WTC11 (cell line): ENCODE measurements around the gene SPTB. TPM values are rescaled to one million over a fixed set of nuclear protein-coding genes. Genes with fewer than 3 reads are reported as not detected.

Experiments used
- ATAC-seq: fragments of 200-7000 bp; cut with Tn5 transposase; 2 replicates; pipeline ENCODE4 v1.10.0; 2021; ENCODE audit warnings: mild to moderate bottlenecking, moderate library complexity
- CTCF ChIA-PET: fragments of 300-600 bp; sonication (Branson Sonifier 250); formaldehyde crosslinking; loops from one replicate; lab custom pipeline; 2021; ENCODE audit warnings: antibody characterized with exemption; lab: Charles Lee
- POLR2A ChIA-PET: fragments of 350-600 bp; sonication (Branson Sonifier 250); formaldehyde crosslinking; loops from one replicate; lab custom pipeline; 2021; ENCODE audit warnings: antibody characterized with exemption; lab: Charles Lee
- DNase-seq: peaks from one replicate; pipeline ENCODE4 v3.0.0; 2021; ENCODE audit warnings: low spot score
- H3K27ac Mint-ChIP-seq: 2 replicates; pipeline ENCODE4 v1.8.0; 2021; ENCODE audit warnings: mixed read lengths
- H3K27me3 Mint-ChIP-seq: 2 replicates; pipeline ENCODE4 v1.8.0; 2021; ENCODE audit warnings: low read depth, mild to moderate bottlenecking, moderate library complexity, mixed read lengths
- H3K36me3 Mint-ChIP-seq: 2 replicates; pipeline ENCODE4 v1.8.0; 2021; ENCODE audit warnings: mixed read lengths
- H3K4me1 Mint-ChIP-seq: 2 replicates; pipeline ENCODE4 v1.8.0; 2022; ENCODE audit warnings: mixed read lengths
- H3K4me3 Mint-ChIP-seq: 2 replicates; pipeline ENCODE4 v1.8.0; 2021; ENCODE audit warnings: mild to moderate bottlenecking, moderate library complexity, mixed read lengths
- H3K9me3 Mint-ChIP-seq: 2 replicates; pipeline ENCODE4 v1.8.0; 2021; ENCODE audit warnings: mixed read lengths
- ATF1 ChIP-seq: sonication (generic); formaldehyde crosslinking; IDR thresholded peaks from 2 replicates; pipeline ENCODE4 v1.8.1; 2023; ENCODE audit warnings: mild to moderate bottlenecking, moderate library complexity, missing genetic modification reagents
- ATF3 ChIP-seq: sonication (generic); formaldehyde crosslinking; conservative IDR thresholded peaks from 2 replicates; pipeline ENCODE4 v1.8.1; 2022; ENCODE audit warnings: mild to moderate bottlenecking, missing genetic modification reagents
- CREB1 ChIP-seq: sonication (generic); formaldehyde crosslinking; IDR thresholded peaks from 2 replicates; pipeline ENCODE4 v1.8.0; 2023; ENCODE audit warnings: mild to moderate bottlenecking, missing genetic modification reagents
- CREM ChIP-seq: sonication (generic); formaldehyde crosslinking; IDR thresholded peaks from 2 replicates; pipeline ENCODE4 v1.8.1; 2022; ENCODE audit warnings: mild to moderate bottlenecking, missing genetic modification reagents, moderate library complexity
- ESRRA ChIP-seq: sonication (generic); formaldehyde crosslinking; IDR thresholded peaks from 2 replicates; pipeline ENCODE4 v1.8.1; 2022; ENCODE audit warnings: mild to moderate bottlenecking, missing genetic modification reagents, borderline replicate concordance
- FOXK1 ChIP-seq: sonication (generic); formaldehyde crosslinking; IDR thresholded peaks from 2 replicates; pipeline ENCODE4 v1.8.0; 2022; ENCODE audit warnings: mild to moderate bottlenecking, moderate library complexity, missing genetic modification reagents
- JAZF1 ChIP-seq: fragments of 250-450 bp; sonication (Bioruptor Pico); IDR thresholded peaks from 2 replicates; pipeline ENCODE4 v1.9.0; 2021; ENCODE audit warnings: moderate library complexity, mild to moderate bottlenecking, inconsistent platforms
- JUN ChIP-seq: sonication (generic); formaldehyde crosslinking; IDR thresholded peaks from 2 replicates; pipeline ENCODE4 v1.8.0; 2023; ENCODE audit warnings: mild to moderate bottlenecking, missing genetic modification reagents
- MLX ChIP-seq: sonication (generic); formaldehyde crosslinking; IDR thresholded peaks from 2 replicates; pipeline ENCODE4 v1.8.1; 2023; ENCODE audit warnings: mild to moderate bottlenecking, missing genetic modification reagents, moderate library complexity
- MXD4 ChIP-seq: fragments of 250-450 bp; sonication (Bioruptor Pico); IDR thresholded peaks from 2 replicates; pipeline ENCODE4 v1.8.0; 2021; ENCODE audit warnings: mild to moderate bottlenecking, moderate library complexity, borderline replicate concordance
- MYBL2 ChIP-seq: sonication (generic); formaldehyde crosslinking; IDR thresholded peaks from 2 replicates; pipeline ENCODE4 v1.8.1; 2023; ENCODE audit warnings: mild to moderate bottlenecking, moderate library complexity, missing genetic modification reagents
- NR1H2 ChIP-seq: sonication (generic); formaldehyde crosslinking; IDR thresholded peaks from 2 replicates; pipeline ENCODE4 v1.9.0; 2021; ENCODE audit warnings: mild to moderate bottlenecking, moderate library complexity, missing genetic modification reagents
- SMAD3 ChIP-seq: sonication (generic); formaldehyde crosslinking; IDR thresholded peaks from 2 replicates; pipeline ENCODE4 v1.8.0; 2022; ENCODE audit warnings: missing genetic modification reagents, mild to moderate bottlenecking, borderline replicate concordance
- SOX15 ChIP-seq: fragments of 250-450 bp; sonication (Bioruptor Pico); IDR thresholded peaks from 2 replicates; pipeline ENCODE4 v1.9.0; 2021; ENCODE audit warnings: mild to moderate bottlenecking
- USF1 ChIP-seq: sonication (generic); formaldehyde crosslinking; IDR thresholded peaks from 2 replicates; pipeline ENCODE4 v1.8.0; 2022; ENCODE audit warnings: mild to moderate bottlenecking, missing genetic modification reagents
- ZNF121 ChIP-seq: sonication (generic); formaldehyde crosslinking; IDR thresholded peaks from 2 replicates; pipeline ENCODE4 v1.8.0; 2023; ENCODE audit warnings: missing genetic modification reagents
- ZNF138 ChIP-seq: sonication (generic); formaldehyde crosslinking; conservative IDR thresholded peaks from 2 replicates; pipeline ENCODE4 v1.8.1; 2022; ENCODE audit warnings: mild to moderate bottlenecking, moderate library complexity, missing genetic modification reagents
- ZNF219 ChIP-seq: sonication (generic); formaldehyde crosslinking; IDR thresholded peaks from 2 replicates; pipeline ENCODE4 v1.8.0; 2023; ENCODE audit warnings: missing genetic modification reagents, mild to moderate bottlenecking, borderline replicate concordance
- ZNF317 ChIP-seq: sonication (generic); formaldehyde crosslinking; IDR thresholded peaks from 2 replicates; pipeline ENCODE4 v1.8.1; 2023; ENCODE audit warnings: low read depth, mild to moderate bottlenecking, moderate library complexity, missing genetic modification reagents, borderline replicate concordance
- total RNA-seq: library from RNA; stranded (reverse); gene quantifications from 3 replicates; pipeline ENCODE4 v1.2.3, GENCODE V29; 2021
- TF ChIP-seq, protein P1 (sequence below): sonication (generic); formaldehyde crosslinking; IDR thresholded peaks from 2 replicates; pipeline ENCODE4 v1.8.0; 2023; ENCODE audit warnings: missing genetic modification reagents
- TF ChIP-seq, protein P2 (sequence below): sonication (generic); formaldehyde crosslinking; conservative IDR thresholded peaks from 2 replicates; pipeline ENCODE4 v1.8.1; 2023; ENCODE audit warnings: mild to moderate bottlenecking, low read depth, missing genetic modification reagents, moderate library complexity
- TF ChIP-seq, protein P3 (sequence below): sonication (generic); formaldehyde crosslinking; IDR thresholded peaks from 2 replicates; pipeline ENCODE4 v1.8.1; 2022; ENCODE audit warnings: mild to moderate bottlenecking, missing genetic modification reagents, moderate library complexity, borderline replicate concordance
- TF ChIP-seq, protein P4 (sequence below): sonication (generic); formaldehyde crosslinking; IDR thresholded peaks from 2 replicates; pipeline ENCODE4 v1.8.1; 2022; ENCODE audit warnings: missing genetic modification reagents, borderline replicate concordance
- TF ChIP-seq, protein P5 (sequence below): sonication (generic); formaldehyde crosslinking; IDR thresholded peaks from 2 replicates; pipeline ENCODE4 v1.8.1; 2023; ENCODE audit warnings: mild to moderate bottlenecking, missing genetic modification reagents, moderate library complexity

Gene SPTB
- total RNA-seq, 1 experiment from 2014 or later, result 3.2 TPM

GRCh38 chr14:64761441-64762043 is 118.2 kb downstream of the SPTB start:
- ATAC-seq, result no peak
- CTCF ChIA-PET, result interaction anchor here (0.9 to 2.1 kb wide), 18 partner anchors 9 to 150 kb away, joined by 3 to 13 read pairs (median 4); no protein-coding TSS in a partner anchor
- Mint-ChIP-seq H3K27me3 (peaks cover 20% of the 10 kb centered on the region), H3K9me3 (peaks cover 2% of the 10 kb centered on the region), H3K27ac (no peak overlapping the region; the same call in 1 of the 2 replicates), H3K4me1 (peaks cover 55% of the 10 kb centered on the region), H3K4me3 (no peak overlapping the region), H3K36me3 (no peaks in the 10 kb centered on the region)
- POLR2A ChIA-PET, result no interaction called here
- DNase-seq, result no peak
- TF ChIP-seq ESRRA (CRISPR knock-in tag) (no peak), CREB1 (CRISPR knock-in tag) (no peak), MXD4 (no peak), CREM (no peak), JAZF1 (CRISPR knock-in tag) (no peak), MYBL2 (no peak), FOXK1 (CRISPR knock-in tag) (no peak), ZNF121 (CRISPR knock-in tag) (no peak), ATF3 (CRISPR knock-in tag) (no peak), SMAD3 (CRISPR knock-in tag) (no peak), JUN (no peak)
- TF ChIP-seq, protein P1, sequence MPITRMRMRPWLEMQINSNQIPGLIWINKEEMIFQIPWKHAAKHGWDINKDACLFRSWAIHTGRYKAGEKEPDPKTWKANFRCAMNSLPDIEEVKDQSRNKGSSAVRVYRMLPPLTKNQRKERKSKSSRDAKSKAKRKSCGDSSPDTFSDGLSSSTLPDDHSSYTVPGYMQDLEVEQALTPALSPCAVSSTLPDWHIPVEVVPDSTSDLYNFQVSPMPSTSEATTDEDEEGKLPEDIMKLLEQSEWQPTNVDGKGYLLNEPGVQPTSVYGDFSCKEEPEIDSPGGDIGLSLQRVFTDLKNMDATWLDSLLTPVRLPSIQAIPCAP (CRISPR knock-in tag), result no peak
- TF ChIP-seq, protein P2, sequence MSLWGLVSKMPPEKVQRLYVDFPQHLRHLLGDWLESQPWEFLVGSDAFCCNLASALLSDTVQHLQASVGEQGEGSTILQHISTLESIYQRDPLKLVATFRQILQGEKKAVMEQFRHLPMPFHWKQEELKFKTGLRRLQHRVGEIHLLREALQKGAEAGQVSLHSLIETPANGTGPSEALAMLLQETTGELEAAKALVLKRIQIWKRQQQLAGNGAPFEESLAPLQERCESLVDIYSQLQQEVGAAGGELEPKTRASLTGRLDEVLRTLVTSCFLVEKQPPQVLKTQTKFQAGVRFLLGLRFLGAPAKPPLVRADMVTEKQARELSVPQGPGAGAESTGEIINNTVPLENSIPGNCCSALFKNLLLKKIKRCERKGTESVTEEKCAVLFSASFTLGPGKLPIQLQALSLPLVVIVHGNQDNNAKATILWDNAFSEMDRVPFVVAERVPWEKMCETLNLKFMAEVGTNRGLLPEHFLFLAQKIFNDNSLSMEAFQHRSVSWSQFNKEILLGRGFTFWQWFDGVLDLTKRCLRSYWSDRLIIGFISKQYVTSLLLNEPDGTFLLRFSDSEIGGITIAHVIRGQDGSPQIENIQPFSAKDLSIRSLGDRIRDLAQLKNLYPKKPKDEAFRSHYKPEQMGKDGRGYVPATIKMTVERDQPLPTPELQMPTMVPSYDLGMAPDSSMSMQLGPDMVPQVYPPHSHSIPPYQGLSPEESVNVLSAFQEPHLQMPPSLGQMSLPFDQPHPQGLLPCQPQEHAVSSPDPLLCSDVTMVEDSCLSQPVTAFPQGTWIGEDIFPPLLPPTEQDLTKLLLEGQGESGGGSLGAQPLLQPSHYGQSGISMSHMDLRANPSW (CRISPR knock-in tag), result no peak
- TF ChIP-seq, protein P3, sequence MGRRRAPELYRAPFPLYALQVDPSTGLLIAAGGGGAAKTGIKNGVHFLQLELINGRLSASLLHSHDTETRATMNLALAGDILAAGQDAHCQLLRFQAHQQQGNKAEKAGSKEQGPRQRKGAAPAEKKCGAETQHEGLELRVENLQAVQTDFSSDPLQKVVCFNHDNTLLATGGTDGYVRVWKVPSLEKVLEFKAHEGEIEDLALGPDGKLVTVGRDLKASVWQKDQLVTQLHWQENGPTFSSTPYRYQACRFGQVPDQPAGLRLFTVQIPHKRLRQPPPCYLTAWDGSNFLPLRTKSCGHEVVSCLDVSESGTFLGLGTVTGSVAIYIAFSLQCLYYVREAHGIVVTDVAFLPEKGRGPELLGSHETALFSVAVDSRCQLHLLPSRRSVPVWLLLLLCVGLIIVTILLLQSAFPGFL (CRISPR knock-in tag), result no peak

DNA sequence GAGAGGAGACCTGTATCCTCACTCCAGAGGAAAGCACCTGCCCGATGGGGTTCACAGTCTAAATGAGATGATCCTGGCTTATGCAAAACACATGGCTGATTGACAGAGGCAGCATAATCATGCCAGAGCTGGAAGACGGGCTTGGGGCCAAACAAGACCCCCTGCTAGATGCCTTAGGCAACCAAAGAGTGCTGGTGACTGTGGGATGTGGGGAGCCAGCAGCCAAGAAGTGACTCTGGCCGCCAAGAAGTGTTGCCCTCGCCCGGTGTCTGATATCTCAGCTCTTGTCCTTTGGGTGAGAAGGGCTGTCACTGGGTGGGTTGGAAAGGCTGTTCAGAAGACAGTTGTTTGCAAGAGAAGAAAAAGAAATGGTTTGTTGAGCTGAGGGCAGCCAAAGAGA is 118.8 kb downstream of the SPTB start:
- peaks cover 24% of the 10 kb centered on the region for H3K27me3 Mint-ChIP-seq
- H3K9me3 Mint-ChIP-seq, result peaks cover 4% of the 10 kb centered on the region
- H3K4me1 Mint-ChIP-seq, result peaks cover 49% of the 10 kb centered on the region
- ATAC-seq, result no peak
- H3K36me3 Mint-ChIP-seq, result no peaks in the 10 kb centered on the region
- ChIA-PET POLR2A (no interaction called here), CTCF (interaction anchor here (1.1 to 2.1 kb wide), 8 partner anchors 12 to 150 kb away, joined by 3 to 13 read pairs (median 8); no protein-coding TSS in a partner anchor)
- DNase-seq, result no peak
- TF ChIP-seq ZNF219 (CRISPR knock-in tag) (no peak), NR1H2 (CRISPR knock-in tag) (no peak), MLX (CRISPR knock-in tag) (no peak), CREB1 (CRISPR knock-in tag) (no peak), ZNF138 (CRISPR knock-in tag) (no peak), USF1 (CRISPR knock-in tag) (no peak), SOX15 (CRISPR knock-in tag) (no peak), ZNF317 (CRISPR knock-in tag) (no peak), ATF1 (no peak)
- TF ChIP-seq, protein P4, sequence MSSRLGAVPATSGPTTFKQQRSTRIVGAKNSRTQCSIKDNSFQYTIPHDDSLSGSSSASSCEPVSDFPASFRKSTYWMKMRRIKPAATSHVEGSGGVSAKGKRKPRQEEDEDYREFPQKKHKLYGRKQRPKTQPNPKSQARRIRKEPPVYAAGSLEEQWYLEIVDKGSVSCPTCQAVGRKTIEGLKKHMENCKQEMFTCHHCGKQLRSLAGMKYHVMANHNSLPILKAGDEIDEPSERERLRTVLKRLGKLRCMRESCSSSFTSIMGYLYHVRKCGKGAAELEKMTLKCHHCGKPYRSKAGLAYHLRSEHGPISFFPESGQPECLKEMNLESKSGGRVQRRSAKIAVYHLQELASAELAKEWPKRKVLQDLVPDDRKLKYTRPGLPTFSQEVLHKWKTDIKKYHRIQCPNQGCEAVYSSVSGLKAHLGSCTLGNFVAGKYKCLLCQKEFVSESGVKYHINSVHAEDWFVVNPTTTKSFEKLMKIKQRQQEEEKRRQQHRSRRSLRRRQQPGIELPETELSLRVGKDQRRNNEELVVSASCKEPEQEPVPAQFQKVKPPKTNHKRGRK (CRISPR knock-in tag), result no peak
- TF ChIP-seq, protein P5, sequence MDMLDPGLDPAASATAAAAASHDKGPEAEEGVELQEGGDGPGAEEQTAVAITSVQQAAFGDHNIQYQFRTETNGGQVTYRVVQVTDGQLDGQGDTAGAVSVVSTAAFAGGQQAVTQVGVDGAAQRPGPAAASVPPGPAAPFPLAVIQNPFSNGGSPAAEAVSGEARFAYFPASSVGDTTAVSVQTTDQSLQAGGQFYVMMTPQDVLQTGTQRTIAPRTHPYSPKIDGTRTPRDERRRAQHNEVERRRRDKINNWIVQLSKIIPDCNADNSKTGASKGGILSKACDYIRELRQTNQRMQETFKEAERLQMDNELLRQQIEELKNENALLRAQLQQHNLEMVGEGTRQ, result no peak
- H3K4me3 Mint-ChIP-seq, result no peak overlapping the region
- H3K27ac Mint-ChIP-seq, result no peak overlapping the region
